ENCODE results near the gene CADPS.

GRCh38 chr3:62832553-62832952 lies 42.7 kb downstream of the CADPS start:
- TF ChIP-seq CTCF (conservative IDR thresholded peaks at IDR 0.05; ENCODE audit: low read depth, low read length) (no peak), EZH2 (IDR thresholded peaks at IDR 0.05; ENCODE audit: borderline replicate concordance, low read depth, low read length, poor library complexity, severe bottlenecking) (no peak)

Data from A673 (cell line).